ENCODE data around the gene ETV6.

ETV6 gene

DNA sequence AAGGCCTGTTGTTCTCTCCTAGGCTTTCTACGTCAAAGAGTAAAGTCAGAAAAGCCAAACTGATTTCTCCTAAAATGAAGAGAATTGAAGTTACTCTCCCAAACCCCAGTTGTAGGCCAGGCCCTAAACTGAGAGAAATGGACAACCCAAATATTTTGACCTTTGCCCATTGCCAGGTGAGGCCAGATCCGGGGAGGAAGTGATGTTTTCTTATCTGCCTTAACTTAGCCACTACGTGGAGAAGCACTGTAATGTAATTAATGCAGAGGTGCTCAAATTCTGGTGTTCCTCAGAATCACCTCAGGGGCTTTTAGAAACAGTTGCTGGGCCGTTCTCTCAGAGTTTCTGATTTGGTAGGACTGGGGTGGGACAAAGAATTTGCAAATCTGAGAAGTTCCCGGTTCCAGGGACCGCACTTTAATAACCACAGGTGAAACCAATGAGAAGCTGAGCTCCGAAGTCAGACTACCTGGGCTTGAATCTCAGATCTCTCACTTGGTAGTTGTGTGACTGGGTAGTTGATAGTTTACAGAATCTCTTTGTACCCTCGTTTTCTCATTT lies 73.2 kb downstream of the ETV6 start:
- Histone ChIP-seq H3K27me3 (ENCODE audit: insufficient read depth, low read depth, severe bottlenecking) (no peaks in the 10 kb centered on the region), H3K27ac (no peak overlapping the region), H3K36me3 (no peaks in the 10 kb centered on the region), H3K4me3 (ENCODE audit: low read depth, low read length) (no peak overlapping the region), H3K9me3 (ENCODE audit: severe bottlenecking) (no peaks in the 10 kb centered on the region)
- TF ChIP-seq, protein P1, sequence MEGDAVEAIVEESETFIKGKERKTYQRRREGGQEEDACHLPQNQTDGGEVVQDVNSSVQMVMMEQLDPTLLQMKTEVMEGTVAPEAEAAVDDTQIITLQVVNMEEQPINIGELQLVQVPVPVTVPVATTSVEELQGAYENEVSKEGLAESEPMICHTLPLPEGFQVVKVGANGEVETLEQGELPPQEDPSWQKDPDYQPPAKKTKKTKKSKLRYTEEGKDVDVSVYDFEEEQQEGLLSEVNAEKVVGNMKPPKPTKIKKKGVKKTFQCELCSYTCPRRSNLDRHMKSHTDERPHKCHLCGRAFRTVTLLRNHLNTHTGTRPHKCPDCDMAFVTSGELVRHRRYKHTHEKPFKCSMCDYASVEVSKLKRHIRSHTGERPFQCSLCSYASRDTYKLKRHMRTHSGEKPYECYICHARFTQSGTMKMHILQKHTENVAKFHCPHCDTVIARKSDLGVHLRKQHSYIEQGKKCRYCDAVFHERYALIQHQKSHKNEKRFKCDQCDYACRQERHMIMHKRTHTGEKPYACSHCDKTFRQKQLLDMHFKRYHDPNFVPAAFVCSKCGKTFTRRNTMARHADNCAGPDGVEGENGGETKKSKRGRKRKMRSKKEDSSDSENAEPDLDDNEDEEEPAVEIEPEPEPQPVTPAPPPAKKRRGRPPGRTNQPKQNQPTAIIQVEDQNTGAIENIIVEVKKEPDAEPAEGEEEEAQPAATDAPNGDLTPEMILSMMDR (IDR thresholded peaks at IDR 0.05; ENCODE audit: low read depth, low read length): no peak
- no peak for DNase-seq

DNA sequence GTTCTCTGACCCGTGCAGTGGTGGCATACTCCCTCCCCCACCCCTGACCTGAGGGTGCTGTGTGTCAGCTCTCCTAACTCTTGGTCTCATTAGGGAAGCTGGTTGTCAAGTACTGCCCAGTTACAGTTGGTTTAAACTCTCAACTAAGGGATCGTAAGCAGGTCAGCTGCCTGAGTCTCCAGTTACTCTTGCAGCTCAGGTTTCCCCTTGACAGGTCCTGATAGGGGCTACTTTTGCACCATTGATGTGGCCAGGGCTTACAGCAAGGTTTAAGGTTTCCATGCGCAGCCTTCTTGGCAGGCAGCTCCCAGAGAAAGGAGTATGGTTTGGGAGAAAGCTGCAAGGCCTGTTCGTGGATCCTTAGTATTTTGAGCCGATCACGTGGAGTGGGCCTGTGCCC lies 74.5 kb downstream of the ETV6 start:
- TF ChIP-seq, protein P1 (IDR thresholded peaks at IDR 0.05; ENCODE audit: low read depth, low read length): no peak
- Histone ChIP-seq H3K4me3 (ENCODE audit: low read depth, low read length) (no peak overlapping the region), H3K27ac (no peak overlapping the region), H3K9me3 (ENCODE audit: severe bottlenecking) (no peaks in the 10 kb centered on the region), H3K27me3 (ENCODE audit: insufficient read depth, low read depth, severe bottlenecking) (no peaks in the 10 kb centered on the region), H3K36me3 (no peaks in the 10 kb centered on the region)
- no peak for DNase-seq

DNA sequence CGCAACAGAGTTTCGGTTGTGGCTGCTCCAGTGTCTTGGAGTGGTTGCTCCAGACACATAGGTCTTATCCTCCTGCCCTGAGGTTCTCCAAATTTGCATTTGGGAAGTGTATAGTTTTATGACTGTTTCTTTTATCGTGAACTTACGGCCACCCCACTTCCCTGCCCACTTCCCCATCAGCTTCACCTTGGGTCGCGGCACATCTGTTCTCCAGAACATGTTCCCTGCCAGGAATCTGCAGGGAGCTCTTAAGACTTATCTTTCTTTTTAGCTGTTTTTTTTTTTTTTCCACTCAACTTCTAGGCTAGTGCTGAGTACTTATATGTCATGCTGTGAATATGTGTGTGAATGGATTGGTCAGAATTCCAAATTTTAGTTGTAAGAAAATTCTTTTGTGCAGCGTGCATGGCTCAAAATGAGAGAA lies 75.4 kb downstream of the ETV6 start:
- TF ChIP-seq, protein P1 (IDR thresholded peaks at IDR 0.05; ENCODE audit: low read depth, low read length): no peak
- no peaks in the 10 kb centered on the region for H3K9me3 ChIP-seq (ENCODE audit: severe bottlenecking)
- H3K36me3 ChIP-seq: no peaks in the 10 kb centered on the region
- no peak overlapping the region for H3K4me3 ChIP-seq (ENCODE audit: low read depth, low read length)
- no peaks in the 10 kb centered on the region for H3K27me3 ChIP-seq (ENCODE audit: insufficient read depth, low read depth, severe bottlenecking)
- H3K27ac ChIP-seq: no peak overlapping the region
- DNase-seq: no peak

DNA sequence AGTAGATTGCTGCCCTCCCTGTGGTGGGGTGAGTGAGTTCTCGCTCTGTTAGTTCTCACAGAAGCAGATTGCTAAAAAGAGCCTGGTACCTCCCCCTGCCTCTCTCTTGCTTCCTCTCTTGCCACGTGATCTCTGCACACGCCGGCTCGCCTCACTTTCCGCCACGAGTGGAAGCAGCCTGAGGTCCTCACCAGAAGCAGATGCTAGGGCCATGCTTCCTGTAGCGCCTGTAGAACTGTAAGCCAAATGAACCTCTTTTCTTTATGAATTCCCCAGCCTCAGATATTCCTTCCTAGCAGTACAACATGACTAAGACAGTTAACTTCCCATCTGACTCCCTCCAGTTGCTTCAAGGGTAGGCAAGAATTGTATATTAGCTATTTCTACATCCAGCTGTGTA lies 76.2 kb downstream of the ETV6 start:
- DNase-seq: no peak
- Histone ChIP-seq H3K9me3 (ENCODE audit: severe bottlenecking) (no peaks in the 10 kb centered on the region), H3K27ac (no peak overlapping the region), H3K27me3 (ENCODE audit: insufficient read depth, low read depth, severe bottlenecking) (no peaks in the 10 kb centered on the region), H3K4me3 (ENCODE audit: low read depth, low read length) (no peak overlapping the region), H3K36me3 (no peaks in the 10 kb centered on the region)
- TF ChIP-seq, protein P1 (IDR thresholded peaks at IDR 0.05; ENCODE audit: low read depth, low read length): no peak

DNA sequence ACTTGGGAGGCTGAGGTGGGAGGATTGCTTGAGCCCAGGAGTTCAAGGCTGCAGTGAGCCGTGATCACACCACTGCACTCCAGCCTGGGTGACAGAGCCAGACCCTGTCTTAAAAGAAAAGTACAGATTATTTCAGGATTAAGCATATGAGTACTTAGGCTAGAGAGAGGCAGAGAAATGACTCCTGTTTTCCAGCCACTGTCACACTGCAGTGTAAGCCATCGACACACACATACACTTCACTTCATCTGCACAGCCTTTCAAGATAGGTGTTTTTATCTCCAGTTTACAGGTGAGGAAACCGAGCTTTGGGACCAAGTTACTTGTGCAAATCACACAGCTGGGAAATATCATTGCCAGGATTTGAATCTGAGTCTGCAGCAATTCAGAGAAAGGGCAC lies 77.2 kb downstream of the ETV6 start:
- TF ChIP-seq, protein P1 (IDR thresholded peaks at IDR 0.05; ENCODE audit: low read depth, low read length): no peak
- DNase-seq: no peak
- no peak overlapping the region for H3K4me3 ChIP-seq (ENCODE audit: low read depth, low read length)
- no peaks in the 10 kb centered on the region for H3K9me3 ChIP-seq (ENCODE audit: severe bottlenecking)
- no peak overlapping the region for H3K27ac ChIP-seq
- no peaks in the 10 kb centered on the region for H3K27me3 ChIP-seq (ENCODE audit: insufficient read depth, low read depth, severe bottlenecking)
- no peaks in the 10 kb centered on the region for H3K36me3 ChIP-seq

DNA sequence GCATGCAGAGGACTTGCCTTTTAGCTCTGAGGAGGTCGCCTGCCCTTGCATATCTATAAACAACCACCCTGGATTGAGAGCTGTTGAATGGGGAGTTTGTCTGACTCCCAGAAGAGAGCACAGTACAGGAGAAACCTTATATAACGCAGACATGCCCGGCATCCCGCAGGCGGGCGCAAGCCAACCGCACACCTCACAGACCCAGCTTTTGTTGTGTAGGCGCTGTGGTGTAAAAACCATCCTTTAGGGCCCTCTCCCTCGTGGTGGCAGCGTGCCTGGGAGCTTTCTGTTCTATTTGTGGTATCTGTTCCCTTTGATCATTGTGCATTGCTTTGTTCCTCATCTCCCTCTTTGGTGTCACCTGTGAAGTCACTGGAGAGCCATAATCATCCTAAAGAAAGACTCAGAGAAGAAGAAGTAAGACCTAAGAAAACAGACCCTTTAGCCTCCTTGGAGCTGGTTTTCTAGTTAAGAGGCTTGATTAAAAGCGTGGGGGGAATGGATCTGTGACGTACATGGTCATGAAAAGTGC lies 77.7 kb downstream of the ETV6 start:
- Histone ChIP-seq H3K9me3 (ENCODE audit: severe bottlenecking) (no peaks in the 10 kb centered on the region), H3K36me3 (no peaks in the 10 kb centered on the region), H3K4me3 (ENCODE audit: low read depth, low read length) (no peak overlapping the region), H3K27ac (no peak overlapping the region), H3K27me3 (ENCODE audit: insufficient read depth, low read depth, severe bottlenecking) (no peaks in the 10 kb centered on the region)
- TF ChIP-seq, protein P1 (IDR thresholded peaks at IDR 0.05; ENCODE audit: low read depth, low read length): no peak
- no peak for DNase-seq
